Measurements from ENCODE around the gene FRMD4B. TPM values are rescaled to one million over a fixed set of nuclear protein-coding genes. Genes with fewer than 3 reads are reported as not detected.

FRMD4B gene
- total and polyA plus RNA-seq, 2 donors (not counting 3 experiments of a cell fraction or from before 2014, with no cell fraction given): 66.4 to 89.7 TPM

DNA sequence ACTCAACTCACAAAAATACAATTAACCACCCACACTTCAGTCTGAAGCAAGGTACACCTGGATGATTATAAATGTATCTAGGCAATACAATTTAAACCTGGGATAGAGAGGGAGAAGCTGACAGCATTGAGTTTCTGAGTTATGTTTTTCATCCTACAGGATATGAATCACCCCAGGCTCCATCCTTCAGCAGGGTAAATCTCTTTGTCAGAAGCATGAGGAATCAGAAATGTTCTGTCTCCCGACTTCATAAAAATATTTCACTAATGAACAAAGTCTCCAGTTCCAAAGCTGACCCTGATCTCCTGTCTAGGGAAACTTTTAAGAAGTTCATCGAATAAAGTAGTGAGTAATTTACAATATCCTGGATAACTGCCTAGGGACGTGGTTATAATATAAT is 25.5 kb upstream of the FRMD4B start:
- H3K9ac ChIP-seq (replicated peaks; ENCODE audit: extremely low read depth, insufficient read depth, low read length): peak overlapping the region; percentile 56
- intact Hi-C loops (cut with micrococcal nuclease): loop anchor here (1.0 to 5.0 kb wide), 6 partner anchors 9 to 169 kb away; no protein-coding TSS in a partner anchor
- no peaks in the 10 kb centered on the region for H3K9me3 ChIP-seq (replicated peaks; ENCODE audit: control insufficient read depth, insufficient read depth, low read length)
- BruUV-seq (replicated peaks): no TSS peak
- H2AFZ ChIP-seq (ENCODE audit: low read depth, low read length): peak overlapping the region; percentile 50
- ChIA-PET CTCF (interaction anchor here (0.7 to 4.5 kb wide), 16 partner anchors 8 to 260 kb away, joined by 3 to 88 read pairs (median 5); no protein-coding TSS in a partner anchor), POLR2A (interaction anchor here (0.6 kb wide), 1 partner anchor 168 kb away, joined by 3 read pairs; no protein-coding TSS in a partner anchor)
- H3K36me3 ChIP-seq (ENCODE audit: control insufficient read depth in 2 of 2, extremely low read depth in 1 of 2, insufficient read depth in 2 of 2, low read length in 2 of 2): no peaks in the 10 kb centered on the region
- peak overlapping the region; percentile 77 for H3K27ac ChIP-seq (ENCODE audit: insufficient read depth, low read depth, low read length)
- dilution Hi-C loops (cut with MboI; ENCODE audit: extremely low pct_ligation_motif_present, low sequenced_read_pairs): loop anchor here (25.0 kb wide), 1 partner anchor 249 kb away; no protein-coding TSS in a partner anchor
- no peaks in the 10 kb centered on the region for H3K9me1 ChIP-seq (replicated peaks; ENCODE audit: control insufficient read depth, extremely low read depth, insufficient read depth, low read length)
- H3K4me2 ChIP-seq (ENCODE audit: insufficient read depth, low read length): peak overlapping the region; percentile 94
- DNase-seq (ENCODE audit: low read depth, low spot score) (peak; percentile 92), FAIRE-seq (peak; percentile 96)
- H4K20me1 ChIP-seq (replicated peaks; ENCODE audit: control insufficient read depth, extremely low read depth, insufficient read depth, low read length): no peaks in the 10 kb centered on the region
- no peaks in the 10 kb centered on the region for H3K79me2 ChIP-seq (ENCODE audit: control insufficient read depth, insufficient read depth, low read length)
- no peak for TF ChIP-seq MAX (IDR thresholded peaks at IDR 0.05; ENCODE audit: insufficient read depth, insufficient read length)
- peak; percentile 34 for TF ChIP-seq POLR2AphosphoS5 (IDR thresholded peaks at IDR 0.05; ENCODE audit: insufficient read depth, low read depth, low read length)
- no peak for TF ChIP-seq POLR2A (IDR thresholded peaks at IDR 0.05; ENCODE audit: low read depth, low read length)
- peak; percentile 88 for TF ChIP-seq JUN (IDR thresholded peaks at IDR 0.05; ENCODE audit: borderline replicate concordance, insufficient read depth, insufficient read length, low read depth)
- peak; percentile 15 for TF ChIP-seq GATA2 (IDR thresholded peaks at IDR 0.05; ENCODE audit: insufficient read depth, insufficient read length, low read depth, low read length)
- peak; percentile 90 for TF ChIP-seq FOS (IDR thresholded peaks at IDR 0.05; ENCODE audit: borderline replicate concordance, insufficient read depth, low read length)
- H3K4me1 ChIP-seq (ENCODE audit: control insufficient read depth, extremely low read depth, insufficient read depth, low read length): peaks cover 27% of the 10 kb centered on the region
- H3K4me3 ChIP-seq (replicated peaks in 1 of 3; ENCODE audit: insufficient read depth in 1 of 3, low read depth in 1 of 3, low read length in 3 of 3): peak overlapping the region in 1 of 3 experiments; percentile 29
- no peaks in the 10 kb centered on the region for H3K27me3 ChIP-seq (ENCODE audit: control insufficient read depth in 2 of 2, insufficient read depth in 2 of 2, low read length in 2 of 2)

DNA sequence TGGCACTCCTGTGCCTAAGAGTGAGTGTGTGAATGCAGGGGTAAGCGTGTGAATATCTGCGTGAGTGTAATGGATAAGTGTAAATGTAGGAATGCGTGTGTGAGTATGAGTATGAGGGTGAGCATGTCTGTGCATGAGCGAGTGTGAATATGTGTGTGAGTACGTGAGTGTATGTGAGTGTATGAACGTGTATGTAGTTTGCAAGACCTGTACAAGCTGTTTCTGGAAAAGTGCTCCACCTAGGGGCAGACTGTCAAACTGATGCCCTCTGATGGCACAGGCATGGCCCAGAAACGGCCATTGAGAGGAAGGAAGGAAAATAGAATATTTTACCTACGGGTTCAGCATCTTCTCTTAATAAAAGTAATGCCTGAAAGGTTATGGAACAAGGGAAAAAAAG is 24.4 kb upstream of the FRMD4B start:
- H3K9me1 ChIP-seq (replicated peaks; ENCODE audit: control insufficient read depth, extremely low read depth, insufficient read depth, low read length): no peaks in the 10 kb centered on the region
- no peaks in the 10 kb centered on the region for H3K27me3 ChIP-seq (ENCODE audit: control insufficient read depth in 2 of 2, insufficient read depth in 2 of 2, low read length in 2 of 2)
- no TSS peak for BruUV-seq (replicated peaks)
- no peak overlapping the region for H3K9ac ChIP-seq (replicated peaks; ENCODE audit: extremely low read depth, insufficient read depth, low read length)
- H3K4me1 ChIP-seq (ENCODE audit: control insufficient read depth, extremely low read depth, insufficient read depth, low read length): peaks cover 27% of the 10 kb centered on the region
- H3K4me2 ChIP-seq (ENCODE audit: insufficient read depth, low read length): peak overlapping the region; percentile 30
- H3K79me2 ChIP-seq (ENCODE audit: control insufficient read depth, insufficient read depth, low read length): no peaks in the 10 kb centered on the region
- H3K27ac ChIP-seq (ENCODE audit: insufficient read depth, low read depth, low read length): no peak overlapping the region
- ChIA-PET POLR2A (no interaction called here), CTCF (interaction anchor here (0.6 to 4.5 kb wide), 46 partner anchors 11 to 342 kb away, joined by 3 to 88 read pairs (median 6); partner anchors contain the start of genes FRMD4B and LMOD3)
- intact Hi-C loops (cut with micrococcal nuclease) (loop anchor here (1.0 to 5.0 kb wide), 3 partner anchors 84 to 249 kb away; no protein-coding TSS in a partner anchor), dilution Hi-C loops (cut with MboI; ENCODE audit: extremely low pct_ligation_motif_present, low sequenced_read_pairs) (loop anchor here (25.0 kb wide), 1 partner anchor 248 kb away; no protein-coding TSS in a partner anchor)
- H4K20me1 ChIP-seq (replicated peaks; ENCODE audit: control insufficient read depth, extremely low read depth, insufficient read depth, low read length): no peaks in the 10 kb centered on the region
- TF ChIP-seq EZH2 (IDR thresholded peaks at IDR 0.05; ENCODE audit: borderline replicate concordance, low read depth, low read length, severe bottlenecking): no peak
- TF ChIP-seq POLR2A (IDR thresholded peaks at IDR 0.05; ENCODE audit: low read depth, low read length): no peak
- TF ChIP-seq POLR2AphosphoS5 (IDR thresholded peaks at IDR 0.05; ENCODE audit: insufficient read depth, low read depth, low read length): no peak
- TF ChIP-seq MYC (IDR thresholded peaks at IDR 0.05; ENCODE audit: low read depth, low read length): no peak
- no peak for TF ChIP-seq JUN (IDR thresholded peaks at IDR 0.05; ENCODE audit: borderline replicate concordance, insufficient read depth, insufficient read length, low read depth)
- no peak for TF ChIP-seq GATA2 (IDR thresholded peaks at IDR 0.05; ENCODE audit: insufficient read depth, insufficient read length, low read depth, low read length)
- peak; percentile 83 to 90 for TF ChIP-seq CTCF (IDR thresholded peaks at IDR 0.05; ENCODE audit: extremely low read depth in 1 of 2, insufficient read depth in 1 of 2, low read depth in 1 of 2, low read length in 2 of 2)
- FAIRE-seq (peak; percentile 90), DNase-seq (ENCODE audit: low read depth, low spot score) (peak; percentile 89)
- H2AFZ ChIP-seq (ENCODE audit: low read depth, low read length): peak overlapping the region; percentile 55
- no peak overlapping the region for H3K4me3 ChIP-seq (replicated peaks in 1 of 3; ENCODE audit: insufficient read depth in 1 of 3, low read depth in 1 of 3, low read length in 3 of 3)
- no peaks in the 10 kb centered on the region for H3K36me3 ChIP-seq (ENCODE audit: control insufficient read depth in 2 of 2, extremely low read depth in 1 of 2, insufficient read depth in 2 of 2, low read length in 2 of 2)
- H3K9me3 ChIP-seq (replicated peaks; ENCODE audit: control insufficient read depth, insufficient read depth, low read length): no peaks in the 10 kb centered on the region

All from endothelial cell of umbilical vein (primary cell).